Embryonic facial prominence (tissue), 1 donor: ENCODE data around the gene PDCD5.
"Not testable (repeated sequence)": the region's sequence is repeated elsewhere in the genome, so short reads cannot be mapped to it uniquely, and the experiment has no call there.

ENCODE experiments used
- DNase-seq: peaks from one replicate; pipeline ENCODE4 v3.0.0-alpha.2; 2016; ENCODE audit errors: extremely low spot score

PDCD5 gene

DNA sequence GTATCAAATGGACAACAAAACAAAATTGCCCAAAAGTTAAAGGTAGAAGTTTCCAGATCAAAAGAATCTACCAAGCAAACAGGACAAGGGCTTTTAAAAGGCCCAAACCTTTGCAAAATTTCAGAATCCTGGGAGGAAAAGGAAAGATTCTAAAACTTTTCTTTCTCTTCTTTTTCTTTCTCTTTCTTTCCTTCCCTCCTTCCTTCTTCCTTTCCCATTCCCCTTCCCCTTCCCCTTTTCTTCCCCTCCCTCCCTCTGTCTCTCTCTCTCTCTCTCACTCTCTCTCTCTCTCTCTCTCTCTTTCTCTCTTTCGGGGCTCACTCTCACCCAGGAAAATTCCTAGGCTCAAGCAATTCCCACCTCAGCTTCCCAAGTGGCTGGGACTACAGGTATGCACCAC lies 4.2 kb upstream of the PDCD5 start:
- DNase-seq, result no peak

DNA sequence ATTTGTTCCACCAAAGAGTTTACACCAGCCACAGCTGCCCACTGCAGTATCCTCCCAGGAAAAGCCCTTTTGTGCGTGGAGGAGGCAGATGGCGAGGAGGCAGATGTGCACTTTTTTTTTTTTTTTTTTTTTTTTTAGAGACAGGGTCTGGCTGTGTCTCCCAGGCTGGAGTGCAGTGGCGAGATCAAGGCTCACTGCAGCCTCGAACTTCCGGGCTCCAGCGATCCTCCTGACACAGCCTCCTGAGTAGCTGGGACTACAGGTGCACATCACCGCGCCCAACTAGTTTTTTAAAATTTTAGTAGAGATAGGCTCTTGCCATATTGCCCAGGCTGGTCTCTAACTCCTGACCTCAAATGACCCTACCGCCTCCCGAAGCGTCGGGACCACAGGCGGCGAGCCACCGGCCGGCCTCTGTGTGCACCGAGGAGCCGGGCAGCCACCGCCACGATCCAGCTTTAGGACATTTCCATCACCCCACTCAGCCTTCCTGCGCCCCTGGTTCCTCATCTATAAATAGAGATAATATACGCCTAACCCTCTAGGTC lies 563 bp upstream of the PDCD5 start:
- DNase-seq, result no peak

DNA sequence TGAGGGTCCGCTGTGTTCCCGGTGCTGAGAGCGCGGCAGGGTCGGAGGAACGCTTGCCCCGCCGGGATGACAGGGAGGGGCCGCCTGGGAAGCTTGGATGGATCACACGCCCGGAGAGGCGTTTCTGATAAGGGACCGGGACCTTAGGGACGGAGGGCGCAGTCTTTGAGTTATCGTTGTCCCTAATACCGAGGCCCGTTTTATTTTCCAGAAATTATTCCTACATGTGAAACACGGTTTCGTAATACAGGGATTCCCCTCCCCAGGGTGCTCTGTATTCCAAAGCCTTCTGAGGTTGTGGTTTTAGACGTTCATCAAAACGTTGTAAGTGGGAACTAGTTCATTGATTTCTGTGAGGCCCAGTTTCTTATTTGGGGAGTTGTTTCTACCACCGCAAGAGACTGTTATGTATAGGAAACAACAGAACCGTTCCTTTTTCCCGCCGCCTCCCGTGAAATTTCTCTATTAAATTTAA lies 752 bp downstream of the PDCD5 start:
- DNase-seq, result peak; percentile 5

DNA sequence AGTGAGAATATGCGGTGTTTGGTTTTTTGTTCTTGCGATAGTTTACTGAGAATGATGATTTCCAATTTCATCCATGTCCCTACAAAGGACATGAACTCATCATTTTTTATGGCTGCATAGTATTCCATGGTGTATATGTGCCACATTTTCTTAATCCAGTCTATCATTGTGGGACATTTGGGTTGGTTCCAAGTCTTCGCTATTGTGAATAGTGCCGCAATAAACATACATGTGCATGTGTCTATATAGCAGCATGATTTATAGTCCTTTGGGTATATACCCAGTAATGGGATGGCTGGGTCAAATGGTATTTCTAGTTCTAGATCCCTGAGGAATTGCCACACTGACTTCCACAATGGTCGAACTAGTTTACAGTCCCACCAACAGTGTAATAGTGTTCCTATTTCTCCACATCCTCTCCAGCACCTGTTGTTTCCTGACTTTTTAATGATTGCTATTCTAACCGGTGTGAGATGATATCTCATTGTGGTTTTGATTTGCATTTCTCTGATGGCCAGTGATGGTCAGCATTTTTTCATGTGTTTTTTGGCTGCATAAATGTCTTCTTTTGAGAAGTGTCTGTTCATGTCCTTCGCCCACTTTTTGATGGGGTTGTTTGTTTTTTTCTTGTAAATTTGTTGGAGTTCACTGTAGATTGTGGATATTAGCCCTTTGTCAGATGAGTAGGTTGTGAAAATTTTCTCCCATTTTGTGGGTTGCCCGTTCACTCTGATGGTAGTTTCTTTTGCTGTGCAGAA lies 6.9 kb downstream of the PDCD5 start:
- not testable (repeated sequence) for DNase-seq

DNA sequence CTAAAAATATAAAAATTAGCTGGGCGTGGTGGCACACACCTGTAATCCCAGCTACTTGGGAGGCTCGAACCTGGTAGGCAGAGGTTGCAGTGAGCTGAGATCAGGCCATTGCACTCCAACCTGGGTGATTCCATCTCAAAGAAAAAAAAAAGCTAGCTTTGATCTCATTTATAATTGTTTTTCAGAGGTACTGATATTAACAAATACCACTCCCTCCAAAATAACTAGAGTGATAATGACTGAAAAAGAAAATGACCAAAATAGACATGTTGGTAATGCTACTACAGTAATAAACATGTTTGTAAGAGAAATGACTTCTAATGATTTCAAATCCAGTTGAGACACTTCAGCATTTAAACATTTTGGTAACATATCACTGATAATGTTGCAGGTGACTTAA lies 13.0 kb downstream of the PDCD5 start:
- DNase-seq, result no peak

DNA sequence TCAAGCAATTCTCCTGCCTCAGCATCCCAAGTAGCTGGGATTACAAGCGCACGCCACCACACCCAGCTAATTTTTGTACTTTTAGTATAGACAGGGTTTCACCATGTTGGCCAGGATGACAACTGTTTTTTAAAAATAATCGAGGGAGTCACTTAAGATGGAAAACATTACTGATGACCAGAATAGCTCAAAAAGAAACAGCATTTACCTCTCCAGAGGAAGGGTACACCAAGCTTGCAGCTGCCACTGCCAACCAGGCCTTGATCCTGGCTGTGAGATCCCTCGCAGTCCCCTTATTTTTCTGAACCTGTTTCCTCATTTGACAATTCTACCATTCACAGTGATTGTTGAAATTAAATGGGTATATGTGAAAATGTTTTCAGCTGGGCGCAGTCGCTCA lies 14.5 kb downstream of the PDCD5 start:
- DNase-seq, result no peak

DNA sequence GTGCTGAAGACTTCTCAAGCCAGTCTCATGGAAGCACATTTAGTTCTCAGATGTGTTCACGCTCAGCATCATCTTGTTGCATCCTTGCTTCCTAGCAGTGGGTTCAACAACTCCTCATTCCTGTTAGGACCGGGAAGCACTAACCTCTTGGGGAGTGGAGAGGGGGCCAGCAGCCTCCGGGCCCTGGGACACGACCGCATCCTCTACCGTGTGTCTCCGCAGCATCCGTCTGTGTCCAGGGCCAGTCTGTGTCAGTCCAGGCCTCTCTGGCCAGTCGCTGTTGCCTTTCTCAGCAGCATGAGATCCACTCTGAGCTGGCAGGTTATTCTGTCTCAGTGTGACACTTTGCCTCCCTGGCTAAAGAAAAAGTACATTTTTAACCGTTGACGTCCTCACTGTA lies 17.0 kb downstream of the PDCD5 start:
- no peak for DNase-seq

DNA sequence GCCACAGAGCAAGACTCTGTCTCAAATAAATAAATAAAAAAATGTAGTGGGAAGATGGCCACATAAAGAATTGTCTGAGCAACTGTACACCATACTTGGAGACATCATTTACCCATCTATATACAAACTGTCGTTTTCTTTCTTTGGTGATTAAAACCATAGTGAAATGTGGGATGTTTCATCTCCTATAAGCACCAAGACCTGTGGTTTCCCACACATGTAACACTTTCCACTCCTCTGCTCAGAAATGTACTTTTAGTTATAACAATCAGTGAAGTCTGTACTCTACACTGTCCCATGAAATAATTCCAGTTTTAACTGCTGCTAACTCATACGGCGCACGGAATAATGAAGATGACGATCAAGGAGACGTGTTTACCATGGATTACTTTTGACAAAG lies 18.3 kb downstream of the PDCD5 start:
- DNase-seq, result no peak

DNA sequence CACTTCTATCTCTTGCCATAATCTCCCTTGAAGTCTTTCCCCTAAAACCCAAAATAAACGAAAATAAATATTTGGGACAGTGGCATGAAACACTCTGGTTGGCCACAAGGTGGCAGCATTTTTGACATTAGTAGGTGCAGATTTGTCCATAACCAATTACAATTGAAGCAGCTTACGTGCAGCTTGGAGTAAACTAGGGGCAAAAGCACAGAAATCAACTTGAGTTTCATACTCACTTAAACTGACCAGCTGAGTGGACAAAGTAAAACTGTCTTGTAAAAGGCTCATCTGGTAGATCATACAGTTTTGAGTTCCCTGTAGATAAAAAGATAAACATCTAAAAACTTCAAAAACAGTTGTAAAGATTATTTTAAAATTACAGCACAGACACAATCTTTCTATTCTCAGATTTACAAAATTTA lies 18.8 kb downstream of the PDCD5 start:
- DNase-seq, result no peak

DNA sequence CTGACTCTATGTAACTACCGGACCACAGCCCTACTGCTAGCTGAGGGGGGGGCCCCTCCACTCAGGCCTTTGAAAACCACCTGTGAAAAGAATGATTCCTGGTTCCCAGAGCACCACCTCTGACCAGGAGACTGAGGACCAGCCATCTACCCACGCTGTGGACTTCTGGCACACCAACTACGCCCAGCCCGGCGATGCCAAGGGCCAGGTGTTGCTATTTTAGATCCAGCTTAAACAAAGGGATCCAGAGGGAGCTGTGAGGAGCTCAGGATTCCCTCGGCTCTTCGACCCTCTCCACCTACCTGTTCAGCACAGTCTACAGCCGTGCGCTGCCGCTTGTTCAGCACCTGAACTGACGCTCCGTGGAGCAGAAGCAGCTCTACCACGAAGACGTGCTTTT lies 23.0 kb downstream of the PDCD5 start:
- no peak for DNase-seq

DNA sequence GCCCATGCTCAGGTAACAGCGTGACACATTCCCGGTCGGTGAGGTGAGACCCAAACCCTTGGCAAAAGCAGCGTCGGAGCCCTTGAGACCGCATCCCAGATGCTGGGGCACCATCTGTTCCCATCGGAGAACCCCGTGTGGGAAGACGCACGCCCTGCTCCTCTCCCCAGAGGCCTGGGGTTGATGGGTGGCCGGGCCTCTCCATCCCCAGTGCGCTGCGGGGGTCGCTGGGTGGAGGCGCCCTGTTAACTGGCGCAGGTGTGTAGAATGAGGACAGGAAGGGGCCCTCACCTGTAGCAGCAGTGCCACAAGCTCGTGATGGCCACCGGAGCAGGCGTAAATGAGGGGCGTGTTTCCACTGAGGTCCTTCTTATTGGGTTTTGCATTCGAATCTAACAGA lies 24.6 kb downstream of the PDCD5 start:
- no peak for DNase-seq

DNA sequence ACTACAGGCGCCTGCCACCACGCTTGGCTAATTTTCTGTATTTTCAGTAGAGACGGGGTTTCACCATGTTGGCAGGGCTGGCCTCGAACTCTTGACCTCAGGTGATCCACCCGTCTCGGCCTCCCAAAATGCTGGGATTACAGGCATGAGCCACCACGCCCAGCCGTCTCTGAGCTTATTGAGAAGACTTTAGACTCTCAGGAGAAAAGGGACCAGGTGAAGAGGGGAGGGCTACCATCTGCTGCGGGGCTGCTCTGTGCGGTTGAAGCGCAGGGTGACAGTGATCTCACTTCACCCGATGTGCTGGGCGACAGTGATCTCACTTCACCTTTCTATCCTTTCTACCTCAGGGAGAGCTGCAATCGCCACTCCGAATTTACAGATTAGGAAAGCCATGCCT lies 25.3 kb downstream of the PDCD5 start:
- no peak for DNase-seq

DNA sequence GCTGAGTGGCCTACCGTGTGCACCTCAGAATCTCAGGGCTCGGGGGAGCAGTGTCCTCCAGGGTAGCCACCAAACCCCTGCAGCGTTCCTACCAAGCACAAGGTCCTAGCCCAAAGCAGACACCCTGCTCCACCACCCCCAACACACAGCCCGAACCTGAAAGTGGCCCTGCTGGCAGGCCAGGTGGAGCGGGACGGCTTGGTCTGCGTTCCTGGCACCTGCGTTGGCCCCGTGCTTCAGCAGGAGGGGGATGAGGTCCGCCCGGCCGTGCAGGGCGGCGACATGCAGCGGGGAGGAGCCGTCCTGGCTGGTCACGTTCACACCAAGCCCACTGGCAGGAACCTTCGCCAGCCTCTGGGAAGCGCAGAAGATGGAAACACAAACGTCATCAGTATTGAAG lies 26.5 kb downstream of the PDCD5 start:
- DNase-seq, result no peak

DNA sequence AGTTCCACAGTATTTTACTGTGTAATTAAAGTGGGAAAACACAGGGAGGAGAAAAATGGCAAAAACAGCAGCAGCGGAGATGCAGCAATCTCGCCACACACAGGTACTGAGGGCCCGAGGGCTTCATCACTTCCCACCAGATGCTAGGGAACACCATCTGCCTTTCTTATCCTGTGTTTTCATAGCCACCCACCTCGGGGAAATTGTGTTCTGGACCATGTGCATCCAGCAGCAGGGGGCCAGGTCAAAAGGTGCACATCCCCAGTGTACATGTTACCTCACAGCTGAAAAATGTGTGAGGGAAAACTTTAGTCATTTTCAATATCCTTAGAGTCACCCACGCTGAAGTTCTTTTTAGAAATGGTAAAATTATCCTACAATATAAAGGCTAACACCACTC lies 30.2 kb downstream of the PDCD5 start:
- no peak for DNase-seq

DNA sequence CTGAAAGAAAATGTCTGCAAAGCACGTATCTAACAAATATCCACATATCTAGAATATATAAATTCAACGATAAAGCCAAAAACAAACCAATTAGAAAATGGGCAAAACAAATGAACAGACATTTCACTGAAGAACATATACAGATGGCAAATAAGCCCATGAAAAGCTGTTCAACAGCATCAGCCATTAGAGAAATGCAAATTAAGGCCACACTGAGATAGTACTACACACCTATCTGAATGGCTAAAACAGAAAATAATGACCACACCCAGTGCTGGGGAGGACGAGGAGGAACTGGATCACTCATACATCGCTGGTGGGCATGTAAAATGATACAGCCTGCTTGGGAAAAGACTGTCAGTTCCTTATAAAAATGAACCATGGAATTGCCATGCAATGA lies 32.0 kb downstream of the PDCD5 start:
- DNase-seq, result no peak

DNA sequence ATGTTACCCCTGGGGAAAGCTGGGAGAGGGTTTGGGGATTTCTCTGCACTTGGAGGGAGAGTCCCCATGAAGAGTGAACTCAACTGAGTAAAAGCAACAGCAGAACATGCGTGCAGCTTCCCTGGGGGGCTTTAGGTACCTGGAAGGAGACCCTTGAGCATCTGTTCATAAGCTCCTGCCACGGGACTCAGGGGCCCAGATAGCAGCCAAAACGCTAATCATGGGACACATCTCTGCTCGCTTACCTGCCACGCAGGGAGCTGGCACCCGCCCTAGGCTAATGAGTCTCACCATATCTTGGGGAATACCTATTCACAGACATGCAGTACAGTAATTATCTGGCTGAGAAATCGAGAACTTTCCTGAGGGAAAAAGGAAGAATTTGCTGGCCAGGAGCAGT lies 33.9 kb downstream of the PDCD5 start:
- no peak for DNase-seq

DNA sequence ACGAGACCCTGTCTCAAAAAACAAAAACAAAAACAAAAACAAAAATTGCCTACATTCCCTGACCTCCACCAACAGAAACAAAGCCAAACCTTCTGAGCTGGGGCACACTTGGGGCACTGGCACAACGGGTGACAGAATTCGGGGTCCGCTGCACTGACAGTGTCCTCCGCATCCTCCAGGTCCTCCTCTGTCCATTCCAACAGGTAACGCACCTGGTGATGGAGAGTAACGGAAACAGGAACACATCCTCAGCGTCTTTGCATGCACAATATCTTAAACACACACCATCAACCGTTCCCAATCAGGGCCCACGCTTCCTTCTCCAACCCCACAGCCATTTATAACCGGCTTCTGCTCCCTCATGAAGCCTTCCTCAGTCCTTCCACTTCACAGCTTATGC lies 34.6 kb downstream of the PDCD5 start:
- DNase-seq, result no peak

DNA sequence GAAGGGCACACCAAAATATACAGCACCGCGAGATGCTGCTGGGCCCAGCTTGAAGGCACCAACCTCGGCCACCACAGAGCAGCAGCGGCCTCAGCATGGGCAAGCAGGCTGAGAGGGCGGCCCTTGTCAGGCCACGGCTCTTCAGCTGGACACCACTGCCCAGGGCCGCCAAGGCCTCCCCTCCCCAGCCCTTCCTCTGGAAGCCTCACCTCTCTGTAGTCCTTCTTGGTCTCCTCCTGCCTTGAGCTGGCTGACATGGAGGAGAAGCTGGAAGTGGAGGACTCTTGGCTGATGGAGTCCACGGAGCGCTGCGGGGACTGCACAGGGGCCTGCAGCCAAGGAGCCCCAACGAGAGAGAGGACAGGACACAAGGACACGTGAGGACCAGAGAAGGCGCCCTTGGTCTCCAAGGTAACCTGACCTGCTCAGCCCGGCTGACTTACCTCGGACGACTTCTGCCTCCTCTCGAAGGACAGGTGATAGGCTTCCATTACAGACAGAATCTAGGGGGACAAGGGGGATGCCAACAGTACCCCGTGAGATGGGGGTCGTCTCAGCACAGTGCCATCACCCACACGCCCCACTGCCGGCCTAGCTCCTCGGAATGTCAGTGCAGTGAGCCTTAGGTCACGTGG lies 38.2 kb downstream of the PDCD5 start:
- no peak for DNase-seq

DNA sequence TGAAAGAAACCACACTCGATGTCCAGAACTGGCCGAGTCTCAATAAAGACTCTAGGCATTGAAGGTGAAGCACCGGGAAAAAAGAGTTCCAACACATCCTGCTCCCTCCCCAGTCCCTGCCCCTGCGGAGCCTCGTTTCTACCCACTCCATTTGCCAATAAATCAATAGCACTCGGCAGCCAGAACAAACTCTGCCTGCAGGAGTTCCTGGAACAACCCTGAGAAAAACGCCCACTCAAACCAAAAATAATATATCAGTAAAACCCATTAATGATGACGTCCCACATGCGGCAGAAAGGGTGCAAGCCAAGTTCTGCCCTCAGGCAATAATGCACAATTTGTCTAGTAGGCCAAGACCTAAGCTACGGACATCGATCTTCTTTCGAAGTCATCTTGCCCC lies 41.0 kb downstream of the PDCD5 start:
- no peak for DNase-seq

DNA sequence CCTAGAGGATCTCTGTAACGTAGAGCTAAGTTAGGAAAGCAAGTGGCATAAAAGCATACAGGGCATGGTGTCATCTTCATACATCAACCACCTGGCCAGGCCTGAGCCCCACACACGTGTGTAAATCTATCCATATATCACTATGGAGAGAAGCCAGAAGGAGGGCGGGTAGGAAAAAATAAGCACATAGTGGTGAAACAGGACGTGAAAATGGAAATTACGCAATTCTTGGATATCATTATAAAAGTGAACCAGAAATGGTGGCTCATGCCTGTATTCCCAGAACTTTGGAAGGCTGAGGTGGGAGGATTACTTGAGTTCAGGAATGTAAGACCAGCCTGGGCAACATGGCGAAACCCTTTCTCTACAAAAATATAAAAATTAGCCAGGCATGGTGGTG lies 43.4 kb downstream of the PDCD5 start:
- no peak for DNase-seq

DNA sequence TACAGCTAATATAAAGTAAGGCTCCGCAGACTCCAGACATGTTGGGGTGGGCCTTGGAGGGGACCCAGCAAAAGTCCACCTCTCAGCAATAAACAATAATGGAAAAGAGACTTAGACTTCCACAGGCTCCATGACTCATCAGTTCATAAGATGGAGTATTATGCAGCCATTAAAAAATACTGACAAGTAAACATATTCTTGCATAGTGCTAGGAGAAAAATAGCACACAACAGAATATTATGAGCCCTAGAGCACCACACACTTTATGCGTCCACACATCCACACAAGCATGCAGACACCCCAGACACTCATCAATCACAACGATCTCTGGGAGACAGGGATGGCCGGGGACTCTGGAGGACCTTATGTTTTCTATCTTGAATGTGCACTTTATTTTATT lies 46.0 kb downstream of the PDCD5 start:
- no peak for DNase-seq

DNA sequence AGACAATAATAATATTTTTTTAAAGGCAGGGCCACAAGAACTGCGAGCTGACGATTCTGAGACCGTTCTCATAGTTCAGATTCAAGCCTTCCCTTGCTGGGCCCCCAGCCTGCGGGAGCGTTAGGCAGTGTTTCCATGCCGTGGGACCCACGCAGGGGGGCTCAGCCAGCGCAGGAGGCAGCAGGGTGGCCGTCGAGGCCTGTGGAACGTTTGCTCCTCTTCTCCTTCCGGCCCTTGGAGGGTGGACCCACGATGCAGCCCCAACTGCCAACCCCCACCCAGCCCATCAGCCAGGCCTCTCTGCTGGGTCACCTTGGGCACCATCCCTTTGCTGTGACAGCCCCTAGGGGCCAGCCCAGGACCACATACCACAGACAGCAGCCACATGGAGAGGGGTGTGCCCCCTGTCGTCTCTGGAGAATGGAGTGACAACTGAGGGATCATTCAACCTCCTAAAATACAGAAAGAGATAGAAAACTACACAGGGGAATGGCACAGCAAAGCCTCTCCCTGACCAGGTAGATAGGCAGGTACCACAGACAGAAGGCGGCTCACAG lies 46.8 kb downstream of the PDCD5 start:
- DNase-seq, result no peak

DNA sequence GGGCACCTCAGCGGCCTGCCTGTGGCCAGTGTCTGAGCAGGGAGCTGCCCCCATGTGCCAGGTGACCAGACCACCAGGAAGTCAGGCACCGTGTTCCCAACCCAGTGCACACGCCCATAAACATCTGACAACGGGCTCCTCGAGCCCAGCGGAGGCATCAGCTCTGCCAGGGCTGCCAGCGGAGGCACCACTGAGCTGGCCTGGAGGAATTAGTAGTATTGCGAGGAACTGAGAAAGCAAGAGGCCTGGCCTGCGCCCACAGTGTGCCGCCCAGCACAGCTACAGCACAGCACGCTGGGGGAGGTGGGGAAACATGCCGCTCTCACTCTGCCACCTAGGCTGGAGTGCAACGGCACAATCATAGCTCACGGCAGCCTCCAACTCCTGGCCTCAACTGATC lies 49.3 kb downstream of the PDCD5 start:
- no peak for DNase-seq
